PFSK-1 (cell line): ENCODE measurements around the gene LRCH1.

Experiments
- POLR2AphosphoS5 ChIP-seq: IDR thresholded peaks from 2 replicates; pipeline ENCODE4 v1.6.1; 2012; ENCODE audit warnings: low read depth, mild to moderate bottlenecking, control low read depth, low read length, moderate library complexity
- TAF1 ChIP-seq: IDR thresholded peaks from 2 replicates; pipeline ENCODE4 v1.6.1; 2012; ENCODE audit warnings: low read length, control low read depth, borderline replicate concordance; ENCODE audit not compliant: insufficient read depth

- no peak for TF ChIP-seq POLR2AphosphoS5
- TF ChIP-seq TAF1, result no peak
Measured at GRCh38 chr13:46643165-46643777, 90.3 kb downstream of the LRCH1 start.
